ENCODE measurements around the gene PREX1. TPM values are rescaled to one million over a fixed set of nuclear protein-coding genes. Genes with fewer than 3 reads are reported as not detected.
"Not testable (repeated sequence)": the region's sequence is repeated elsewhere in the genome, so short reads cannot be mapped to it uniquely, and the experiment has no call there.

Gene PREX1
- total RNA-seq, 1 experiment from 2014 or later, result 20.0 TPM

GRCh38 chr20:48599748-48600469 lies 227.9 kb downstream of the PREX1 start:
- Histone ChIP-seq H3K27me3 (ENCODE audit: control insufficient read depth, insufficient read depth, low read length) (no peaks in the 10 kb centered on the region; the same call in 1 of the 2 replicates), H3K36me3 (ENCODE audit: control insufficient read depth, insufficient read depth, low read length) (no peaks in the 10 kb centered on the region), H3K27ac (ENCODE audit: low read length) (no peak overlapping the region), H3K9me3 (ENCODE audit: control insufficient read depth, insufficient read depth, low read depth, low read length) (no peaks in the 10 kb centered on the region), H3K4me3 (ENCODE audit: low read depth in 2 of 2, low read length in 2 of 2) (no peak overlapping the region), H3K4me1 (ENCODE audit: control insufficient read depth, insufficient read depth, low read length) (no peaks in the 10 kb centered on the region; the same call in 1 of the 2 replicates)
- no peak for TF ChIP-seq POLR2AphosphoS5 (IDR thresholded peaks at IDR 0.05; ENCODE audit: low read depth, low read length)
- no peak for TF ChIP-seq CTCF (IDR thresholded peaks at IDR 0.05)
- no peak for TF ChIP-seq TCF7L2 (IDR thresholded peaks at IDR 0.05; ENCODE audit: low read depth, low read length)
- no peak for TF ChIP-seq SIN3A (IDR thresholded peaks at IDR 0.05; ENCODE audit: borderline replicate concordance, insufficient read depth, low read depth, low read length)
- no peak for TF ChIP-seq REST (IDR thresholded peaks at IDR 0.05; ENCODE audit: insufficient read depth in 1 of 2, low read depth in 2 of 2, low read length in 1 of 2)
- BruUV-seq (replicated peaks), result no TSS peak
- ATAC-seq (no peak), DNase-seq (ENCODE audit: low read depth, low spot score) (no peak)
- ChIA-PET CTCF (no interaction called here), POLR2A (no interaction called here)
- in situ Hi-C loops (cut with HindIII; ENCODE audit: low pct_unique_long_range_greater_than_20kb, low sequenced_read_pairs) (no loop called here), intact Hi-C loops (cut with micrococcal nuclease; ENCODE audit: unreplicated experiment) (no loop called here)

GRCh38 chr20:48599106-48599747 lies 228.6 kb downstream of the PREX1 start:
- TF ChIP-seq POLR2AphosphoS5 (IDR thresholded peaks at IDR 0.05; ENCODE audit: low read depth, low read length), result no peak
- ChIA-PET POLR2A (no interaction called here), CTCF (no interaction called here)
- Histone ChIP-seq H3K4me3 (ENCODE audit: low read depth in 2 of 2, low read length in 2 of 2) (no peak overlapping the region), H3K27ac (ENCODE audit: low read length) (no peak overlapping the region), H3K36me3 (ENCODE audit: control insufficient read depth, insufficient read depth, low read length) (no peaks in the 10 kb centered on the region), H3K27me3 (ENCODE audit: control insufficient read depth, insufficient read depth, low read length) (no peaks in the 10 kb centered on the region; the same call in 1 of the 2 replicates), H3K4me1 (ENCODE audit: control insufficient read depth, insufficient read depth, low read length) (no peaks in the 10 kb centered on the region; the same call in 1 of the 2 replicates), H3K9me3 (ENCODE audit: control insufficient read depth, insufficient read depth, low read depth, low read length) (no peaks in the 10 kb centered on the region)
- intact Hi-C loops (cut with micrococcal nuclease; ENCODE audit: unreplicated experiment) (no loop called here), in situ Hi-C loops (cut with HindIII; ENCODE audit: low pct_unique_long_range_greater_than_20kb, low sequenced_read_pairs) (no loop called here)
- BruUV-seq (replicated peaks), result no TSS peak
- ATAC-seq (no peak), DNase-seq (ENCODE audit: low read depth, low spot score) (no peak)

- H3K27me3 ChIP-seq (ENCODE audit: control insufficient read depth, insufficient read depth, low read length); CTCF ChIA-PET; H3K9me3 ChIP-seq (ENCODE audit: control insufficient read depth, insufficient read depth, low read depth, low read length); POLR2A ChIA-PET; H3K27ac ChIP-seq (ENCODE audit: low read length); in situ Hi-C loops (cut with HindIII; ENCODE audit: low pct_unique_long_range_greater_than_20kb, low sequenced_read_pairs); H3K36me3 ChIP-seq (ENCODE audit: control insufficient read depth, insufficient read depth, low read length); BruUV-seq (replicated peaks); DNase-seq (ENCODE audit: low read depth, low spot score); H3K4me3 ChIP-seq (ENCODE audit: low read depth in 2 of 2, low read length in 2 of 2); H3K4me1 ChIP-seq (ENCODE audit: control insufficient read depth, insufficient read depth, low read length); intact Hi-C loops (cut with micrococcal nuclease; ENCODE audit: unreplicated experiment): not testable (repeated sequence)
- peak; percentile 61 for ATAC-seq
Observed at GRCh38 chr20:48598303-48598941, 229.4 kb downstream of the PREX1 start.

All from Panc1 (cell line).